K562 (cell line): ENCODE measurements around the gene ZMYND8. TPM values are rescaled to one million over a fixed set of nuclear protein-coding genes. Genes with fewer than 3 reads are reported as not detected.

Source experiments
- BHLHE40 ChIP-seq: IDR thresholded peaks from 2 replicates; pipeline ENCODE4 v1.6.1; 2011; ENCODE audit warnings: low read length, improper control_type of control experiment
- CHD2 ChIP-seq: IDR thresholded peaks from 2 replicates; pipeline ENCODE4 v1.6.1; 2011; ENCODE audit warnings: low read depth, low read length
- CREB1 ChIP-seq, 2 experiments: sonication (generic) in 1 of 2; formaldehyde crosslinking in 1 of 2; IDR thresholded peaks; 2 replicates each; pipeline versions ENCODE4 v1.6.1 to v1.8.0; 2012 to 2022; ENCODE audit warnings: inconsistent platforms in 1 of 2, mild to moderate bottlenecking in 1 of 2, missing genetic modification reagents in 1 of 2, moderate library complexity in 1 of 2
- FOXA3 ChIP-seq, 2 experiments: fragments of 450-650 bp in 1 of 2; sonication (generic) in 1 of 2; formaldehyde crosslinking; IDR thresholded peaks in 1 of 2; conservative IDR thresholded peaks in 1 of 2; 2 replicates each; pipeline versions ENCODE4 v1.4.0 to v1.8.0; 2020 to 2022; ENCODE audit warnings: mild to moderate bottlenecking in 2 of 2, missing genetic modification reagents in 1 of 2
- GATA2 ChIP-seq: sonication (generic); formaldehyde crosslinking; IDR thresholded peaks from 2 replicates; pipeline ENCODE4 v1.4.0; 2020; ENCODE audit warnings: mild to moderate bottlenecking, missing genetic modification reagents
- HDAC6 ChIP-seq: IDR thresholded peaks from 2 replicates; pipeline ENCODE4 v1.6.1; 2012; ENCODE audit warnings: low read depth, mild to moderate bottlenecking, control low read depth, inconsistent platforms, low read length, moderate library complexity
- KDM4B ChIP-seq, 2 experiments: fragments of 450-650 bp in 1 of 2; sonication (generic) in 1 of 2; IDR thresholded peaks; 2 replicates each; pipeline ENCODE4 v1.6.1; 2016 to 2017; ENCODE audit warnings: borderline replicate concordance in 2 of 2, antibody characterized with exemption in 1 of 2, low read depth in 1 of 2, mild to moderate bottlenecking in 1 of 2
- MTF1 ChIP-seq: fragments of 250-450 bp; sonication (Bioruptor Pico); IDR thresholded peaks from 2 replicates; pipeline ENCODE4 v1.9.0; 2021; ENCODE audit warnings: moderate library complexity, mild to moderate bottlenecking, inconsistent platforms, borderline replicate concordance
- NFE2L1 ChIP-seq: fragments of 450-650 bp; IDR thresholded peaks from 2 replicates; pipeline ENCODE4 v1.6.1; 2016; ENCODE audit warnings: missing genetic modification characterization, low read depth, mild to moderate bottlenecking, missing compliant biosample characterization, moderate library complexity, borderline replicate concordance
- NFIX ChIP-seq: fragments of 250-450 bp; sonication (Bioruptor Pico); IDR thresholded peaks from 2 replicates; pipeline ENCODE4 v1.4.0; 2020; ENCODE audit warnings: low read depth, mild to moderate bottlenecking, moderate library complexity
- PCBP2 ChIP-seq: fragments of 200-400 bp; formaldehyde crosslinking; IDR thresholded peaks from 2 replicates; pipeline ENCODE4 v1.6.1; 2018; ENCODE audit warnings: low read length, low read depth, mild to moderate bottlenecking, moderate library complexity; ENCODE audit not compliant: poor library complexity, severe bottlenecking
- PML ChIP-seq: IDR thresholded peaks from 2 replicates; pipeline ENCODE4 v1.6.1; 2012; ENCODE audit warnings: low read length, inconsistent platforms
- ZBED1 ChIP-seq: IDR thresholded peaks from 2 replicates; pipeline ENCODE4 v1.6.1; 2014
- ZNF143 ChIP-seq: sonication (generic); formaldehyde crosslinking; IDR thresholded peaks from 2 replicates; pipeline ENCODE4 v1.9.0; 2022; ENCODE audit warnings: mild to moderate bottlenecking, missing genetic modification reagents
- ZNF217 ChIP-seq: sonication (generic); formaldehyde crosslinking; IDR thresholded peaks from 2 replicates; pipeline ENCODE4 v1.8.0; 2022; ENCODE audit warnings: mild to moderate bottlenecking, missing genetic modification reagents
- ZNF23 ChIP-seq: fragments of 250-450 bp; sonication (Bioruptor Pico); IDR thresholded peaks from 2 replicates; pipeline ENCODE4 v1.4.0; 2020; ENCODE audit warnings: mild to moderate bottlenecking
- polyA plus RNA-seq, 8 experiments: library from polyadenylated mRNA; depleted of rRNA in 4 of 8; stranded (reverse) in 5 of 8; unstranded in 3 of 8; fragments of >200 nt; fragmentation: Nextera tagmentation in 2 of 8; fragmentation: Illumina TruSeq in 1 of 8; extraction: Ambion mirVana in 2 of 8; extraction: Trizol in 1 of 8; gene quantifications; 2 replicates each; pipeline versions ENCODE4 v1.2.1 to v1.2.3, GENCODE V29; 2011 to 2014; ENCODE audit warnings: inconsistent platforms in 1 of 8, missing spikeins in 1 of 8
- total RNA-seq, 7 experiments: library from RNA; depleted of rRNA in 6 of 7; stranded (reverse); fragments of >200 nt in 6 of 7; fragmentation: Illumina TruSeq in 2 of 7; extraction: Trizol in 2 of 7; gene quantifications; 2 replicates each; pipeline versions ENCODE4 v1.2.1 to v1.2.3, GENCODE V29; 2011 to 2021; ENCODE audit warnings: low replicate concordance in 1 of 7
- TF ChIP-seq, protein P1 (sequence below): fragments of 450-650 bp; IDR thresholded peaks from 2 replicates; pipeline ENCODE4 v1.6.1; 2014; ENCODE audit warnings: low read depth, mild to moderate bottlenecking, moderate library complexity, borderline replicate concordance
- TF ChIP-seq, protein P2 (sequence below): sonication (generic); formaldehyde crosslinking; IDR thresholded peaks from 2 replicates; pipeline ENCODE4 v1.8.0; 2022; ENCODE audit warnings: missing genetic modification reagents, mild to moderate bottlenecking, borderline replicate concordance
- TF ChIP-seq, protein P3 (sequence below), 2 experiments: fragments of 450-650 bp in 1 of 2; IDR thresholded peaks; 2 replicates each; pipeline ENCODE4 v1.6.1; 2011 to 2017; ENCODE audit warnings: low read depth in 2 of 2, antibody characterized with exemption in 1 of 2, borderline replicate concordance in 1 of 2, low read length in 1 of 2, mild to moderate bottlenecking in 1 of 2, mixed read lengths in 1 of 2; ENCODE audit not compliant: control insufficient read depth in 1 of 2
- TF ChIP-seq, protein P4 (sequence below): sonication (generic); formaldehyde crosslinking; IDR thresholded peaks from 2 replicates; pipeline ENCODE4 v1.8.0; 2022; ENCODE audit warnings: mild to moderate bottlenecking, missing genetic modification reagents

The ZMYND8 gene
- total and polyA plus RNA-seq, 9 of the 15 experiments (the other 6 are each of a cell fraction or from before 2014, with no cell fraction given) = 31.8 to 148 (median 71.9) TPM

DNA sequence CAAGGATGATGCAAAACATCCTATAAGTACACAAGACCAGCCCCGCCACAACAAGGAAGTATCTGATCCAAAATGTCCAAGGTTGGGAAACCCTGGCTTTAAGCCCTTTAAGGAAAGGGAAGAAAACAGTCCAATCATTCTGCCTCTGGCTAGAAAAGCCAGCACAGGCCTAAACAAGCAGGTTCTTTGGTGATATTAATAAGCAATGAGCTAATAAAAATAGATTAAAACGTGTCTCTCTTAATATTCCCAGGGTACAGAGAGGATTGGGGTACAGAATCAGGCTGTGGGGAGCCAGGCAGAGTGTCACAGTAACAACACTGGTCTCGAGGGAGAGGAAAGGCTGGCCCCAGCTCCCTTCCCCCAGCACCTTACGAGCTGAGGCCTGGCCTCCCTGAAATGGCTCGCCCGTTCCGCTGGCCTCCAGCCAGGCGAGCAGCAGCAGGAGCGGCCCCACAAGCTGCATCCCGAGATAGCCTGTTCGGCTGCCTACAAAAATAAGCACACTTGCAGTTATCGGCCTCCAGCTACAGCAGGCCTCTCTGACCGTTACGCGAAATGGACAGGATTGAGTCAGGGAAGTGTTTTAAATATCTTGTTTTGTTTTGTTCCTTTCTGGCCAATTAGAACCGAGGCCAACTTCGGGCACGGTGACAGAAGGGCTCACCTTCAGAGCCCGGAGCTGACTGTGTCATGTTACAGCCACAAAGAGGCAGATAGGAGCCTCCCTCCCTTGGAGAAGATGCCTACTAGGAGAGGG lies 4.0 kb upstream of the ZMYND8 start (continued):
- TF ChIP-seq, protein P1, sequence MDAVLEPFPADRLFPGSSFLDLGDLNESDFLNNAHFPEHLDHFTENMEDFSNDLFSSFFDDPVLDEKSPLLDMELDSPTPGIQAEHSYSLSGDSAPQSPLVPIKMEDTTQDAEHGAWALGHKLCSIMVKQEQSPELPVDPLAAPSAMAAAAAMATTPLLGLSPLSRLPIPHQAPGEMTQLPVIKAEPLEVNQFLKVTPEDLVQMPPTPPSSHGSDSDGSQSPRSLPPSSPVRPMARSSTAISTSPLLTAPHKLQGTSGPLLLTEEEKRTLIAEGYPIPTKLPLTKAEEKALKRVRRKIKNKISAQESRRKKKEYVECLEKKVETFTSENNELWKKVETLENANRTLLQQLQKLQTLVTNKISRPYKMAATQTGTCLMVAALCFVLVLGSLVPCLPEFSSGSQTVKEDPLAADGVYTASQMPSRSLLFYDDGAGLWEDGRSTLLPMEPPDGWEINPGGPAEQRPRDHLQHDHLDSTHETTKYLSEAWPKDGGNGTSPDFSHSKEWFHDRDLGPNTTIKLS = peak; percentile 54; the same call in 1 of the 2 replicates
- TF ChIP-seq NFIX (CRISPR knock-in tag) = peak; percentile 65
- no peak for TF ChIP-seq MTF1
- TF ChIP-seq CREB1 (IDR thresholded peaks at IDR 0.05) = peak; percentile 85
- TF ChIP-seq CREB1 (CRISPR knock-in tag; IDR thresholded peaks at IDR 0.05) = peak; percentile 77
- peak; percentile 99 for TF ChIP-seq PML
- TF ChIP-seq CHD2 = peak; percentile 66; the same call in 1 of the 2 replicates
- TF ChIP-seq PCBP2 = no peak
- TF ChIP-seq, protein P2, sequence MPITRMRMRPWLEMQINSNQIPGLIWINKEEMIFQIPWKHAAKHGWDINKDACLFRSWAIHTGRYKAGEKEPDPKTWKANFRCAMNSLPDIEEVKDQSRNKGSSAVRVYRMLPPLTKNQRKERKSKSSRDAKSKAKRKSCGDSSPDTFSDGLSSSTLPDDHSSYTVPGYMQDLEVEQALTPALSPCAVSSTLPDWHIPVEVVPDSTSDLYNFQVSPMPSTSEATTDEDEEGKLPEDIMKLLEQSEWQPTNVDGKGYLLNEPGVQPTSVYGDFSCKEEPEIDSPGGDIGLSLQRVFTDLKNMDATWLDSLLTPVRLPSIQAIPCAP (CRISPR knock-in tag) = no peak
- TF ChIP-seq KDM4B (IDR thresholded peaks at IDR 0.05; ENCODE audit: borderline replicate concordance in 2 of 2, low read depth in 1 of 2) = 0 out of 4 replicates have a peak, but pooled peaks of 1 of the 2 experiments have one; percentile 55
- TF ChIP-seq FOXA3 (CRISPR knock-in tag; conservative IDR thresholded peaks at IDR 0.05 in 1 of 2, IDR thresholded peaks at IDR 0.05 in 1 of 2) = peak in 1 of 2 experiments; percentile 85; a peak in 2 of 4 replicates
- TF ChIP-seq ZNF23 = no peak
- no peak for TF ChIP-seq NFE2L1 (tag)
- TF ChIP-seq, protein P3, sequence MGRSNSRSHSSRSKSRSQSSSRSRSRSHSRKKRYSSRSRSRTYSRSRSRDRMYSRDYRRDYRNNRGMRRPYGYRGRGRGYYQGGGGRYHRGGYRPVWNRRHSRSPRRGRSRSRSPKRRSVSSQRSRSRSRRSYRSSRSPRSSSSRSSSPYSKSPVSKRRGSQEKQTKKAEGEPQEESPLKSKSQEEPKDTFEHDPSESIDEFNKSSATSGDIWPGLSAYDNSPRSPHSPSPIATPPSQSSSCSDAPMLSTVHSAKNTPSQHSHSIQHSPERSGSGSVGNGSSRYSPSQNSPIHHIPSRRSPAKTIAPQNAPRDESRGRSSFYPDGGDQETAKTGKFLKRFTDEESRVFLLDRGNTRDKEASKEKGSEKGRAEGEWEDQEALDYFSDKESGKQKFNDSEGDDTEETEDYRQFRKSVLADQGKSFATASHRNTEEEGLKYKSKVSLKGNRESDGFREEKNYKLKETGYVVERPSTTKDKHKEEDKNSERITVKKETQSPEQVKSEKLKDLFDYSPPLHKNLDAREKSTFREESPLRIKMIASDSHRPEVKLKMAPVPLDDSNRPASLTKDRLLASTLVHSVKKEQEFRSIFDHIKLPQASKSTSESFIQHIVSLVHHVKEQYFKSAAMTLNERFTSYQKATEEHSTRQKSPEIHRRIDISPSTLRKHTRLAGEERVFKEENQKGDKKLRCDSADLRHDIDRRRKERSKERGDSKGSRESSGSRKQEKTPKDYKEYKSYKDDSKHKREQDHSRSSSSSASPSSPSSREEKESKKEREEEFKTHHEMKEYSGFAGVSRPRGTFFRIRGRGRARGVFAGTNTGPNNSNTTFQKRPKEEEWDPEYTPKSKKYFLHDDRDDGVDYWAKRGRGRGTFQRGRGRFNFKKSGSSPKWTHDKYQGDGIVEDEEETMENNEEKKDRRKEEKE (IDR thresholded peaks at IDR 0.05; ENCODE audit: borderline replicate concordance in 1 of 2, control insufficient read depth in 1 of 2, low read depth in 2 of 2, low read length in 1 of 2) = peak; percentile 42 to 86; a peak in 3 of 4 replicates
- TF ChIP-seq, protein P4, sequence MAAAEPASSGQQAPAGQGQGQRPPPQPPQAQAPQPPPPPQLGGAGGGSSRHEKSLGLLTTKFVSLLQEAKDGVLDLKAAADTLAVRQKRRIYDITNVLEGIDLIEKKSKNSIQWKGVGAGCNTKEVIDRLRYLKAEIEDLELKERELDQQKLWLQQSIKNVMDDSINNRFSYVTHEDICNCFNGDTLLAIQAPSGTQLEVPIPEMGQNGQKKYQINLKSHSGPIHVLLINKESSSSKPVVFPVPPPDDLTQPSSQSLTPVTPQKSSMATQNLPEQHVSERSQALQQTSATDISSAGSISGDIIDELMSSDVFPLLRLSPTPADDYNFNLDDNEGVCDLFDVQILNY = peak; percentile 87; the same call in 1 of the 2 replicates
- TF ChIP-seq GATA2 (CRISPR knock-in tag) = peak; percentile 100
- TF ChIP-seq ZNF143 (CRISPR knock-in tag) = no peak
- TF ChIP-seq BHLHE40 = peak; percentile 95
- TF ChIP-seq HDAC6 = no peak
- no peak for TF ChIP-seq ZNF217 (CRISPR knock-in tag)
- peak; percentile 91 for TF ChIP-seq ZBED1
